Common myeloid progenitor, CD34-positive (primary cell): ENCODE data around the gene NOL4L.

Experiments
- CTCF ChIA-PET: fragments of 350-600 bp; sonication (Branson Sonifier 250); formaldehyde crosslinking; loops from one replicate; lab custom pipeline; 2021; ENCODE audit warnings: antibody characterized with exemption; lab: Charles Lee
- POLR2A ChIA-PET: fragments of 350-600 bp; sonication (Branson Sonifier 250); formaldehyde crosslinking; loops from one replicate; lab custom pipeline; 2021; ENCODE audit warnings: antibody characterized with exemption; lab: Charles Lee
- DNase-seq, 3 donors: peaks; one replicate each; pipeline versions ENCODE4 v3.0.0 to v3.0.0-alpha.2; 2013
- H3K27ac ChIP-seq, 2 experiments: 1 replicate in 1 of 2; 2 replicates in 1 of 2; pipeline ENCODE4 v1.7.0; 2013; ENCODE audit warnings: inconsistent platforms in 2 of 2, low read length in 2 of 2, mild to moderate bottlenecking in 2 of 2, low read depth in 1 of 2, moderate library complexity in 1 of 2; ENCODE audit not compliant: severe bottlenecking in 2 of 2, insufficient read depth in 1 of 2, poor library complexity in 1 of 2
- H3K27me3 ChIP-seq, 5 experiments: replicated peaks in 2 of 5; 1 replicate in 3 of 5; 2 replicates in 2 of 5; pipeline versions ENCODE4 v1.6.1 to v1.7.0; 2013; ENCODE audit warnings: low read length in 4 of 5, mild to moderate bottlenecking in 2 of 5, moderate library complexity in 2 of 5, inconsistent platforms in 1 of 5; ENCODE audit not compliant: insufficient read depth in 5 of 5, control insufficient read depth in 4 of 5
- H3K36me3 ChIP-seq, 4 experiments: 1 replicate in 2 of 4; 2 replicates in 2 of 4; pipeline versions ENCODE4 v1.6.1 to v1.7.0; 2013; ENCODE audit warnings: low read length in 3 of 4, control low read depth in 1 of 4, mild to moderate bottlenecking in 1 of 4; ENCODE audit not compliant: control insufficient read depth in 4 of 4, insufficient read depth in 4 of 4
- H3K4me1 ChIP-seq, 4 experiments: 1 replicate in 3 of 4; 2 replicates in 1 of 4; pipeline versions ENCODE4 v1.6.1 to v1.7.1; 2013; ENCODE audit warnings: low read length in 3 of 4, mild to moderate bottlenecking in 3 of 4, control low read depth in 1 of 4, inconsistent platforms in 1 of 4, moderate library complexity in 1 of 4; ENCODE audit not compliant: control insufficient read depth in 4 of 4, insufficient read depth in 4 of 4; ENCODE audit errors: control extremely low read depth in 1 of 4
- H3K4me3 ChIP-seq, 7 experiments: 1 replicate in 4 of 7; 2 replicates in 3 of 7; pipeline versions ENCODE4 v1.5.1 to v1.7.0; 2013; ENCODE audit warnings: mild to moderate bottlenecking in 7 of 7, low read length in 6 of 7, moderate library complexity in 6 of 7, inconsistent platforms in 2 of 7, low read depth in 2 of 7, control low read depth in 1 of 7; ENCODE audit not compliant: insufficient read depth in 4 of 7, control insufficient read depth in 1 of 7; ENCODE audit errors: extremely low read depth in 1 of 7
- H3K9me3 ChIP-seq, 5 experiments: 1 replicate in 4 of 5; 2 replicates in 1 of 5; pipeline versions ENCODE4 v1.6.1 to v1.7.1; 2013; ENCODE audit warnings: low read length in 4 of 5, mild to moderate bottlenecking in 2 of 5, inconsistent platforms in 1 of 5, low read depth in 1 of 5, moderate library complexity in 1 of 5; ENCODE audit not compliant: control insufficient read depth in 4 of 5, insufficient read depth in 2 of 5; ENCODE audit errors: control extremely low read depth in 1 of 5
- whole genome bisulfite sequencing: methylation state at CpG from one replicate; pipeline ENCODE4 v1.1.5; 2013; ENCODE audit not compliant: insufficient coverage; 5-methylcytosine and 5-hydroxymethylcytosine counted together

The NOL4L gene

DNA sequence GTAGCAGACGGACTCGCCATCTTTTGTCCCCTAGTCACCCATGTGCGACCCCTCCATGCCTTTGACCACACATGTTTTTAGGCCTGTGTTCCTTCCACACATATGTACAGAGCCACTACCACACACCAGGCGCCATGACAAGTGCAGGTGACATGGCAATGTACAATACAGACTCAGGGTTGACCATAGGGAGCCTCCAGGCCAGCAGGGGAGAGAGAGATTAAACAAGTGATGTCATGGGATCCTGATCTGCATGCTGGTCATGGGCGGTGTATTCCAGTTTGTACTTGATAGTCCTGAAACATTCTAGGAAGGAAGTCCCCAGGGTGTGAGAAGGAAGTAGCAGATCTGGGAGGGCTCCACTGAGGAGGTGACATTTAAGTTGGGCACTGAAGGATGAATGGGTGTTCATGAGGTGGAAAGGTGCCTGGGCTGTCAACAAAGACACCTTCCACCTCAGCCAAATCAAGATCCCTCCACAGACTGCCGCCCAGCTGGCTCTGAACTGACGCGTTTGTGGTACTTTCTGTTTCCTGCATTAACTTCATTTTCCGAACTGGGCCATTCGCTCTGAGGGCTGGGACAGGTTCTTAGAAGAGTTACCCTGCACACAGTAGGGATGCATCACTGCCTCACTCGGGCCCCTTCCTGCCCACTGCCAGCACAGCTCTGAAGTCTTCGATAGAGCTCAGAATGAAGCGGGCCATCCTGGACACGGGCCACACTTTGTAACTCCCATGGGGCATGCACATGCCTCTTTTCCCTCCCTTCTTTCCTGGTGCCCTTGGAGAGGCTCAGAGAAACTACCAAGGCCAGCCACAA lies 94.0 kb downstream of the NOL4L start:
- no peaks in the 10 kb centered on the region for H3K27me3 ChIP-seq
- H3K9me3 ChIP-seq, result no peaks in the 10 kb centered on the region
- ChIA-PET CTCF (interaction anchor here (0.9 to 2.0 kb wide), 2 partner anchors 17 to 161 kb away, joined by 3 to 4 read pairs; no protein-coding TSS in a partner anchor), POLR2A (no interaction called here)
- H3K27ac ChIP-seq, result no peak overlapping the region
- H3K36me3 ChIP-seq, result peaks cover 4 to 41% (median 17%) of the 10 kb centered on the region in 4 experiments
- DNase-seq, result no peak
- peaks cover 0 to 9% (median 6%) of the 10 kb centered on the region in 4 experiments for H3K4me1 ChIP-seq
- no peak overlapping the region for H3K4me3 ChIP-seq
- WGBS, result 97% methylated on average over 10 of the region's 14 CpGs

DNA sequence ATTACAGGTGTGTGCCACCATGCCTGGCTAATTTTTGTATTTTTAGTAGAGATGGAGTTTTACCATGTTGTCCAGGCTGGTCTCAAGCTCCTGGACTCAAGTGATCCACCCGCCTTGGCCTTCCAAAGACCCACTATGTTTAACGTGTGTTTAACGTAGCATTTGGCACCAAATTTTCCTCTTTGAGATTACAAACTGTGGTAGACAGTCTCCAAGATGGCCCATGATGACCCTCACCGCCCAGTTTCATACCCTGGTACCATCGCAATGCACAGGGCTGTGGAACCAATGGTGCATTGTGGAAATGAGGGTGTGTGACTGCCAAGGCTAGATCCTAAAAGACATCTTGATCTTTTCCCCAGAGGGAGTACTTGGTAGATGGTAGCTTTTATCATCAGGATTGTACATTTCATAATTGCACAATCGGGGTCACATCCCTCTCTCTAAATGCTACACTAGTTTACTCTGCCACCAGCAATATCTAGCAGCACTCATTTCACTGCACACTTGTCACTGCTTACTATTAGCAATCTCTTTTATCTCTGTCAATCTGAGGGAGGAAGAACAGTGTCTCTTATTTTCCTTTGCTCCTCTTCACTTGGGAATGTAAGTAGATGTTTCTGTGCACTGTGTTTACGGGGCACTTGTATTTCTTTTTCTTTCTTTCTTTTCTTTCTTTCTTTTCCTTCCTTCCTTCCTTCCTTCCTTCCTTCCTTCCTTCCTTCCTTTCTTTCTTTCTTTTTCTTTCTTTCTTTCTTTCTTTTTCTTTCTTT lies 96.9 kb downstream of the NOL4L start:
- WGBS, result 97% methylated on average over 6 of the region's 7 CpGs
- CTCF ChIA-PET, result interaction anchor here (0.9 kb wide), 2 partner anchors 10 to 20 kb away, joined by 3 read pairs; no protein-coding TSS in a partner anchor
- peaks cover 4 to 32% (median 17%) of the 10 kb centered on the region in 4 experiments for H3K36me3 ChIP-seq
- no peak for DNase-seq
- peaks cover 0 to 19% (median 17%) of the 10 kb centered on the region in 4 experiments for H3K4me1 ChIP-seq
- no peaks in the 10 kb centered on the region for H3K9me3 ChIP-seq
- H3K4me3 ChIP-seq, result no peak overlapping the region
- no peak overlapping the region for H3K27ac ChIP-seq
- no peaks in the 10 kb centered on the region for H3K27me3 ChIP-seq
- POLR2A ChIA-PET, result no interaction called here

DNA sequence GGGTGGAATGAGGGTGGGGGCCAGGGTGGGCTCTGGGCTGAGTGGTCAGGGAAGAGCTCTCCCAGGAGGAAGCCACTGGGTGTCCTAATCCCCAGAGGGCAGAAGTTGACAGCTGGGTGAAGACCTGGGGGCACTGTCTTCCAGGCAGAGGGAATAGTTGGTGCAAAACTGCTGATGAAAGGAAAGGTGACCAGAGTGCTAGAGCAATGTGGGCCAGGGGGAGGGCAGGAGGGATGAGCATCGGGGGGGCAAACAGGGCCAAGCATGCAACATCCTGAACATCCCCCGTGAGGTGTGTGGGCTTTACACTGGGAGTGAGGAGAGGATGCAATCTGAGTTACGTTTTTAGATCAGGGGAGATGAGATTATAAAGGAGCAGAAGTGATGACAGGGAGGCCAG lies 97.8 kb downstream of the NOL4L start:
- H3K9me3 ChIP-seq, result no peaks in the 10 kb centered on the region
- H3K36me3 ChIP-seq, result peaks cover 2 to 23% (median 10%) of the 10 kb centered on the region in 4 experiments
- ChIA-PET POLR2A (no interaction called here), CTCF (interaction anchor here (0.9 to 2.3 kb wide), 3 partner anchors 11 to 21 kb away, joined by 3 to 13 read pairs (median 3); no protein-coding TSS in a partner anchor)
- no peak overlapping the region for H3K27ac ChIP-seq
- 88% methylated on average over 3 of the region's 3 CpGs for WGBS
- no peak for DNase-seq
- H3K27me3 ChIP-seq, result no peaks in the 10 kb centered on the region
- H3K4me3 ChIP-seq, result no peak overlapping the region
- H3K4me1 ChIP-seq, result peaks cover 0 to 22% (median 18%) of the 10 kb centered on the region in 4 experiments

DNA sequence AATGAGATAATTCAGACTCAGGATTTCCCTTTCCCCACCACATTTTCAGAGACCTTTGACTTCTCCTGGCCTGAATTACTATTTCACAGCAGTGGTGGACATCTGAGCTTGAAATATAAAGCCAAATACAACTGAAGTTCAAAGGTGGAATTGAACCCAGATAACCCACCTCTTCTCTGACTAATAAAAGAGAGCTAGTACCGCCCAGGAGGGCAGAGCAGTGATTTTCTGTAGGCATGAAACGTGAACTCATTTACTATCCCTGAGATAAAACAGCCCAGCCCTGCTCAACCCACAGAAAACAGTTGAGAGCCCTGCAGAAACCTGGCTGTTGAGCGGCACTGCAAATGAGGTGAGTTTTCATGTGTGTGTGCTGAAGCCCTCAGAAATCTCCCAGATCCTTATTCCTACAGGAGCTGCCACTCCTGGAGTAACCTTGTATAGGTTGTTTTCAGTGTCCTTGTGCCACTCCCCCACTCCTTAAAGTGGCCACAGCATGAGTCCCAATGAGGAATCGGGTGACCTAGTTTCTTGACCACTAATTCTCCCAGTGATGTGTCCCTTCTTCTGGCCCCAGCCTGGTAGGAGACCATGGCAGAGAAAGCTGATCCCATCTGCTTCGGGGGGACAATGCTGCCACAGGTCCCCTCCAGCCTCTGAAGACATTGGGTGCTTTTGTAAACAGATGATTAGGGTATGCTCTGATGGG lies 99.2 kb downstream of the NOL4L start:
- Histone ChIP-seq H3K9me3 (no peaks in the 10 kb centered on the region), H3K4me1 (peaks cover 0 to 36% (median 33%) of the 10 kb centered on the region in 4 experiments), H3K27me3 (no peaks in the 10 kb centered on the region), H3K27ac (no peak overlapping the region), H3K4me3 (no peak overlapping the region), H3K36me3 (peaks cover 2 to 12% (median 4%) of the 10 kb centered on the region in 4 experiments)
- CTCF ChIA-PET, result interaction anchor here (0.7 to 4.4 kb wide), 8 partner anchors 10 to 40 kb away, joined by 3 to 20 read pairs (median 12); no protein-coding TSS in a partner anchor
- POLR2A ChIA-PET, result interaction anchor here (0.6 to 3.4 kb wide), 6 partner anchors 8 to 22 kb away, joined by 3 to 18 read pairs (median 4); no protein-coding TSS in a partner anchor
- 100% methylated on average over 1 of the region's 5 CpGs for WGBS
- DNase-seq, result no peak

DNA sequence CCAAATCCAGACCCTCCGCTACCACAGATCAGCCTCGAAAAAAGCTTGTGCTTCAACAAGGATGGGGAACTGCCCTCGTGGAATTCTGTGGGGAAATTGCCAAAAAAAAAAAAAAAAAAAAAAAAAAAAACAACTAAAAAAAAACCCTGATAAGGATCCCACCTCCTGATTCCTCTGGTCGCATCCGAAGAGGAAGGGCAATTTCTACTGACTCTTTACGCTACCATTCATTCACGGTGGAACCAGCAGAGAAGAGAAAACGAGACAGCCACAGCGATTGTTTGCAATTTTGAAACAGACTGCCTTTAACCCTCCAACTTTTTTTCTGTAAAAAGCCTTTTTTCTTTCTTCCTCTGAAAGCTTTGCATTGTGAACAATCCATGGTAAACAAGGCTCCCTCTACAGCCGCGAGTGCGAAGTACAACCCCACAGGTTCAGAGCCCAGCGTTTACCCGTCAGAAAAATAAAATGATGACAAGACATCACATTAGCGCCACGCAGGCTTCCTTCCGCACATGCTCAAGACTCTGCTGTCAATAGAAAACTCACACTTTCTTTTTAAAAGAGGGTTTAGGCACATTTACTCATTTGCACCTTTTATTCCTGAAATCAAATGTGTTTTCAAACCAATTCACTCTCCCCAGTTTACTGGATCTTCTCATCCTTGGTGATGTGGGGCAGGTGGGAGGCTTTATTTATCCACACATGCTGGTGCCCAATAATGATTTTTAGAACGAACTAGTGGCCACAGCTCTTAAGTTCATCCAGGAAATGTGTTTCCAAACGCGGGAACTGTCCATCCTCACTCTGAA lies 100.0 kb downstream of the NOL4L start:
- DNase-seq, result peak; percentile 84 to 93 (median 93)
- Histone ChIP-seq H3K27me3 (no peaks in the 10 kb centered on the region), H3K4me1 (peaks cover 0 to 44% (median 41%) of the 10 kb centered on the region in 4 experiments), H3K36me3 (peaks cover 0 to 15% (median 5%) of the 10 kb centered on the region in 4 experiments), H3K9me3 (no peaks in the 10 kb centered on the region), H3K4me3 (peak overlapping the region; percentile 28 to 78 (median 65)), H3K27ac (peak overlapping the region in 1 of 2 experiments; percentile 49)
- CTCF ChIA-PET, result interaction anchor here (0.7 to 4.4 kb wide), 9 partner anchors 9 to 39 kb away, joined by 3 to 20 read pairs (median 11); no protein-coding TSS in a partner anchor
- WGBS, result 3% methylated on average over 16 of the region's 20 CpGs
- POLR2A ChIA-PET, result interaction anchor here (0.6 to 3.4 kb wide), 7 partner anchors 8 to 142 kb away, joined by 3 to 18 read pairs (median 4); no protein-coding TSS in a partner anchor
